HFFc6 (cell line): ENCODE data around the gene TMEM45B. TPM values are rescaled to one million over a fixed set of nuclear protein-coding genes. Genes with fewer than 3 reads are reported as not detected.
"Not testable (repeated sequence)": the region's sequence is repeated elsewhere in the genome, so short reads cannot be mapped to it uniquely, and the experiment has no call there.

ENCODE experiments used
- DNase-seq: peaks from one replicate; pipeline ENCODE4 v3.0.0-alpha.2; 2018
- H3K27ac Mint-ChIP-seq: 2 replicates; pipeline ENCODE4 v1.8.0; 2020; ENCODE audit warnings: mild to moderate bottlenecking, mixed read lengths
- H3K27me3 Mint-ChIP-seq: 2 replicates; pipeline ENCODE4 v1.8.0; 2021; ENCODE audit warnings: mild to moderate bottlenecking, moderate library complexity, mixed read lengths; ENCODE audit not compliant: insufficient read depth
- H3K36me3 Mint-ChIP-seq: 2 replicates; pipeline ENCODE4 v1.8.0; 2021; ENCODE audit warnings: low read depth, mixed read lengths
- H3K4me1 Mint-ChIP-seq: 2 replicates; pipeline ENCODE4 v1.8.0; 2020; ENCODE audit warnings: low read depth, mixed read lengths
- H3K4me3 Mint-ChIP-seq: 2 replicates; pipeline ENCODE4 v1.8.0; 2020; ENCODE audit warnings: mild to moderate bottlenecking, moderate library complexity, mixed read lengths
- H3K9me3 Mint-ChIP-seq: 2 replicates; pipeline ENCODE4 v1.8.0; 2020; ENCODE audit warnings: mild to moderate bottlenecking, mixed read lengths
- CTCF ChIP-seq: fragments of 200-600 bp; sonication (generic); IDR thresholded peaks from 2 replicates; pipeline ENCODE4 v1.5.0; 2021; ENCODE audit warnings: antibody characterized with exemption, mild to moderate bottlenecking
- total RNA-seq, 6 experiments: library from RNA; stranded (reverse); fragmentation: NEBNext Ultra II Directional; extraction: Animal tissue kit (Norgen Biotek cat#: 25700); gene quantifications; 2 replicates in 1 of 6; 3 replicates in 5 of 6; pipeline ENCODE4 v1.2.3, GENCODE V29; 2021

Gene TMEM45B
- total RNA-seq, 6 experiments from 2014 or later: not detected

GRCh38 chr11:129842138-129842537, 26.5 kb downstream of the TMEM45B start:
- DNase-seq: no peak
- Mint-ChIP-seq H3K36me3 (no peaks in the 10 kb centered on the region), H3K9me3 (no peaks in the 10 kb centered on the region), H3K27ac (no peak overlapping the region), H3K4me3 (no peak overlapping the region), H3K27me3 (peaks cover 29% of the 10 kb centered on the region), H3K4me1 (peaks cover 18% of the 10 kb centered on the region)
- no peak for TF ChIP-seq CTCF

GRCh38 chr11:129846508-129847335, 31.1 kb downstream of the TMEM45B start:
- no peak for TF ChIP-seq CTCF
- Mint-ChIP-seq H3K4me1 (peaks cover 19% of the 10 kb centered on the region), H3K27ac (peak overlapping the region; percentile 46), H3K4me3 (peak overlapping the region; percentile 77), H3K9me3 (no peaks in the 10 kb centered on the region), H3K36me3 (no peaks in the 10 kb centered on the region), H3K27me3 (peaks cover 39% of the 10 kb centered on the region)
- DNase-seq: peak; percentile 96

- not testable (repeated sequence) for H3K9me3 Mint-ChIP-seq, H3K36me3 Mint-ChIP-seq, H3K27ac Mint-ChIP-seq, H3K4me3 Mint-ChIP-seq, DNase-seq
- H3K27me3 Mint-ChIP-seq: peaks cover 34% of the 10 kb centered on the region
- peaks cover 19% of the 10 kb centered on the region for H3K4me1 Mint-ChIP-seq
Observed at GRCh38 chr11:129847361-129847760, 31.7 kb downstream of the TMEM45B start.

- no peaks in the 10 kb centered on the region for H3K9me3 Mint-ChIP-seq
- H3K27me3 Mint-ChIP-seq: peaks cover 49% of the 10 kb centered on the region
- no peak for DNase-seq
- H3K27ac Mint-ChIP-seq: no peak overlapping the region
- peaks cover 26% of the 10 kb centered on the region for H3K4me1 Mint-ChIP-seq
- no peak overlapping the region for H3K4me3 Mint-ChIP-seq
- TF ChIP-seq CTCF: no peak
- no peaks in the 10 kb centered on the region for H3K36me3 Mint-ChIP-seq
Observed at GRCh38 chr11:129849447-129850130, 33.9 kb downstream of the TMEM45B start.

- H3K9me3 Mint-ChIP-seq: no peaks in the 10 kb centered on the region
- no peak for TF ChIP-seq CTCF
- DNase-seq: no peak
- H3K4me1 Mint-ChIP-seq: peaks cover 7% of the 10 kb centered on the region
- H3K27ac Mint-ChIP-seq: no peak overlapping the region
- peaks cover 48% of the 10 kb centered on the region for H3K27me3 Mint-ChIP-seq
- no peaks in the 10 kb centered on the region for H3K36me3 Mint-ChIP-seq
- no peak overlapping the region for H3K4me3 Mint-ChIP-seq
Observed at GRCh38 chr11:129852125-129852740, 36.6 kb downstream of the TMEM45B start.
